ENCODE measurements around the gene KNSTRN.

KNSTRN gene

DNA sequence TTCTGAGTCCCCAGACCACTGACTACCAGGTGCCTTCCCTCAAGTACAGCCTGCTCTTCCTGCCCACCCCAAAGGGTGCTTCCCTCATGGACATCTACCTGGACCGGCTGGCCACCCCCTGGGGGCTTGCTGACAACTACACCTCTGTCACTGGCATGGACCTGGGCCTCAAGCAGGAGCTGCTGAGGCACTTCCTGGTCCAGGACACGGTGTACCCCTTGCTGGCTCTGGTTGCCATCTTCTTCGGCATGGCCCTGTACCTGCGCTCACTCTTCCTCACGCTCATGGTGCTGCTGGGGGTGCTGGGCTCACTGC lies 15.2 kb upstream of the KNSTRN start:
- DNase-seq, result no peak

DNA sequence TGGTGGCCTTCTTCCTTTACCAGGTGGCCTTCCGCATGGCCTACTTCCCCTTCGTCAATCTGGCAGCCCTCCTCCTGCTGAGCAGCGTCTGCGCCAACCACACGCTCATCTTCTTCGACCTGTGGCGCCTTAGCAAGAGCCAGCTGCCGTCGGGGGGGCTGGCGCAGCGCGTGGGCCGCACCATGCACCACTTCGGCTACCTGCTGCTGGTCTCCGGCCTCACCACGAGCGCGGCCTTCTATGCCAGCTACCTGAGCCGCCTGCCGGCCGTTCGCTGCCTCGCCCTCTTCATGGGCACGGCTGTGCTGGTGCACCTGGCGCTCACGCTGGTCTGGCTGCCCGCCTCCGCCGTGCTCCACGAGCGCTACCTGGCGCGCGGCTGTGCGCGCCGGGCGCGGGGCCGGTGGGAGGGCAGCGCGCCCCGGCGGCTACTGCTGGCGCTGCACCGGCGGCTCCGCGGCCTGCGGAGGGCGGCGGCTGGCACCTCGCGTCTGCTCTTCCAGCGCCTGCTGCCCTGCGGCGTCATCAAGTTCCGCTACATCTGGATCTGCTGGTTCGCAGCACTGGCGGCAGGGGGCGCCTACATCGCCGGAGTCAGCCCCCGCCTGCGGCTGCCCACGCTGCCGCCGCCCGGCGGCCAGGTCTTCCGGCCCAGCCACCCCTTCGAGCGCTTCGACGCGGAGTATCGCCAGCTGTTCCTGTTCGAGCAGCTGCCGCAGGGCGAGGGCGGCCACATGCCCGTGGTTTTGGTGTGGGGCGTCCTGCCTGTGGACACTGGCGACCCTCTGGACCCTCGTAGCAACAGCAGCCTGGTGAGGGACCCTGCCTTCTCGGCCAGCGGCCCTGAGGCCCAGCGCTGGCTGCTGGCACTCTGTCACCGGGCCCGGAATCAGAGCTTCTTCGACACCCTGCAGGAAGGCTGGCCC lies 14.6 kb upstream of the KNSTRN start:
- DNase-seq, result peak; percentile 79

- DNase-seq, result no peak
Measured at GRCh38 chr15:40368719-40369473, 13.6 kb upstream of the KNSTRN start.

- DNase-seq, result no peak
Measured at GRCh38 chr15:40369474-40369869, 13.0 kb upstream of the KNSTRN start.

DNA sequence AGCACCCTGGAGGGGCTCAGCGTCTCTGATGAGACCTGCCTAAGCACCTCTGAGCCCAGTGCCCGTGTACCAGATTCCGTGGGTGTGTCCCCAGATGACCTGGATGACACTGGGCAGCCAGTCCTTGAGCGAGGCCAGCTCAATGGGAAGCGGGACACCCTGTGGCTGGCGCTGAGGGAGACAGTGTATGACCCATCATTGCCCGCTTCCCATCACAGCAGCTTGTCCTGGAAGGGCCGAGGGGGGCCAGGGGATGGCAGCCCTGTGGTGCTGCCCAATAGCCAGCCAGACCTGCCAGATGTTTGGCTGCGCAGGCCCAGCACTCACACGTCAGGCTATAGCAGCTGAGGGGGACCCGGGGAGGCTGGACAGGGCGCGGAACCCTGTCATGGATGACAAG lies 12.6 kb upstream of the KNSTRN start:
- DNase-seq, result no peak

GRCh38 chr15:40372981-40373380 lies 9.5 kb upstream of the KNSTRN start:
- no peak for DNase-seq

GRCh38 chr15:40377606-40378005 lies 4.9 kb upstream of the KNSTRN start:
- DNase-seq, result no peak

DNA sequence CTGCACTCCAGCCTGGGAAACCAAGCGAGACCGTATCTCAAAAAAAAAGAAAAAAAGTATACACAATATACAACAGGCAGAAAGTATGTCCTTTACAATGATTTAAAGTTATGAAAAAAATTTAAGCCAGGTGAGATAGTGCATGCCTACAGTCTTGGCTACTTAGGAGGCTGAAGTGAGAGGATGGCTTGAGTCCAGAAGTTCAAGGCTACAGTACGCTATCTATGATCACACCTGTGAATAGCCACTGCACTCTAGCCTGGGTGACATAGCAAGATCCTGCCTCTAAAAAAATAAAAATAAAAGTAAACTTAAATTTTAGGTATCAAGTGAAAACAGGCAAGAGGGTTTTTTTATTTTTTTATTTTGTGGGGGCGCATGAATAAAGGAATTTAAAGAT lies 3.1 kb upstream of the KNSTRN start:
- no peak for DNase-seq

GRCh38 chr15:40379853-40380252 lies 2.7 kb upstream of the KNSTRN start:
- peak; percentile 68 for DNase-seq

- no peak for DNase-seq
Measured at GRCh38 chr15:40380636-40381035, 1.9 kb upstream of the KNSTRN start.

GRCh38 chr15:40381818-40382529 lies 547 bp upstream of the KNSTRN start:
- DNase-seq, result no peak

DNA sequence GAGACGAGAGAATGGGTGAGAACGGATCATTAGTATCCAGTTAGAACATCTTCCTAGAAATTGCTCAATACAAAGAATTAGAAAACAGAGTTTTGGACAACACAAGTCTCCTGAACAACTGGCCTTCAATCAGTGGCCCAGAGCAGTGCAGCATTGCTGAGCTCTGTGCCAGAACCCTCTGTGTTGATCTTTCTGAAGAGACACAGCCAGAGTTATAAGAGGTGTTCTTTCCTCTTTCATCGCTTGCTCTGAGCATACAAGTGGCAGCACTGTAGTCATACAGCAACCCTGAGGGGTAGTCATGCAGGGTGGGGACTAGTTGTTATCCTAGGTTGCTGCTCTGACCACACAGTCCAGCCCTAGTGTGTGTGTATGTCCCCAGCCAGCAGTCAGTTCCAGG lies 4.0 kb downstream of the KNSTRN start:
- no peak for DNase-seq

DNA sequence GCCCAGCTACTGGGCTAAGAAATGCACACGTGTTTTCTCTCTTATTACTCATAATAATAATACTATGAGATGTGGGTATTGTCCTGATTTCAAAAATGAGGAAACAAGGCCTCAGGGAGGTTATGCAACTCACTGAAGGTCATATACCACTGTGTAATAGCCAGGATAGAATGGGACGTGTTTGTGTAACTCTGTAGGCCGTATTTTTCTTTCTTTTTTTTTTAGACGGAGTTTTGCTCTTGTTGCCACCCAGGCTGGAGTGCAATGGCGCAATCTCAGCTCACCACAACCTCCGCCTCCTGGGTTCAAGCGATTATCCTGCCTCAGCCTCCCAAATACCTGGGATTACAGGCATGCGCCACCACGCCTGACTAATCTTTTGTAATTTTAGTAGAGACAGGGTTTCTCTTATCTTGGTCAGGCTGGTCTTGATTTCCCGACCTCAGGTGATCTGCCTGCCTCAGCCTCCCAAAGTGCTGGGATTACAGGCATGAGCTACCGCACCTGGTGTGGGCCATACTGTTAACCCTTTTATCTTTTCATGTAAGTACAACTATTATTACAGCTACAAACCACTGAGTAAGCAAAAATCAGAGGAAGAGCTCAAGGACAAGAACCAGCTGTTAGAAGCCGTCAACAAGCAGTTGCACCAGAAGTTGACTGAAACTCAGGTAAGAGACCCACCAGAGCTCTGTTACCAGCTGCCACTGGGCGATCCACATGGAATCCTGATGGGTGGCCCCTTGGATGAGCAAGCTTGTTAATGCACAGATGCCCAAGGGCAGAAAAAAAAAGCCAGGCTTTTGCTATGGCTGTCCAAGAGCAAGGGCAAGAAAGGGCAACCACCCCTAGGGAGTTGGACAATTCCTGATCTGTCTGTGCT lies 6.7 kb downstream of the KNSTRN start:
- DNase-seq, result no peak

DNA sequence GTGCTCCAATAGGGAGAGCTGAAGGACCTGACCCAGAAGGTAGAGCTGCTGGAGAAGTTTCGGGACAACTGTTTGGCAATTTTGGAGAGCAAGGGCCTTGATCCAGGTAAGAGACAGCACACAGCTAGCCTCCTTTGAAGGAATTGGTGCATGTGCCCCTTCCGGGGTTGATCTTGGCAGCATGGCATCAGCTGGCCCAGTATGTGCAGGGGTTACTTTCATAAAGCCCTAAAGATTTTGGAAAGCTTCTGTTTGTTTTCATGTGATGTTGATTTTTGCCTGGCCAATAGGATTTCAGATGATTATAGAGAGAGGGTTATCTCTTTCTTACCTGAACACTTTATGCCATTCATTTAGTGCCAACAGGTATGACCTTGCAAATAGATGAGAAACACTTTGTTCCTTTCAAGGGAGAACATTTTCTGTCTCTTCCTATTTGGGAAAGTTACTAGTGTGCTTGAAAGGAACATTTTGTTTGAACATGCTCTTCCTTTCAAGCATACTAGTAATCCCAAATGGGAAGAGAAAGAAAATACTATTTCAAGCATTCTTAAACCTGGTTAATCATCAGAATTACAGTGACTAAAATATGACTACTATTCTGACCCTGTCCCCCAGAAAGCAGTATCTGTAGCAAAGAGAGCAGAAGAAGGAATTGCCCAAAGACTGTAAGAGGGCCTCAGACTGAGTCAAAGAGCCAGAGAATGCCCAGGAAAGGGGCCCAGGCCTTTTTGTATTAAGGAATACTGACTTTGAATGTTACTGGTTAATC lies 7.5 kb downstream of the KNSTRN start:
- no peak for DNase-seq

DNA sequence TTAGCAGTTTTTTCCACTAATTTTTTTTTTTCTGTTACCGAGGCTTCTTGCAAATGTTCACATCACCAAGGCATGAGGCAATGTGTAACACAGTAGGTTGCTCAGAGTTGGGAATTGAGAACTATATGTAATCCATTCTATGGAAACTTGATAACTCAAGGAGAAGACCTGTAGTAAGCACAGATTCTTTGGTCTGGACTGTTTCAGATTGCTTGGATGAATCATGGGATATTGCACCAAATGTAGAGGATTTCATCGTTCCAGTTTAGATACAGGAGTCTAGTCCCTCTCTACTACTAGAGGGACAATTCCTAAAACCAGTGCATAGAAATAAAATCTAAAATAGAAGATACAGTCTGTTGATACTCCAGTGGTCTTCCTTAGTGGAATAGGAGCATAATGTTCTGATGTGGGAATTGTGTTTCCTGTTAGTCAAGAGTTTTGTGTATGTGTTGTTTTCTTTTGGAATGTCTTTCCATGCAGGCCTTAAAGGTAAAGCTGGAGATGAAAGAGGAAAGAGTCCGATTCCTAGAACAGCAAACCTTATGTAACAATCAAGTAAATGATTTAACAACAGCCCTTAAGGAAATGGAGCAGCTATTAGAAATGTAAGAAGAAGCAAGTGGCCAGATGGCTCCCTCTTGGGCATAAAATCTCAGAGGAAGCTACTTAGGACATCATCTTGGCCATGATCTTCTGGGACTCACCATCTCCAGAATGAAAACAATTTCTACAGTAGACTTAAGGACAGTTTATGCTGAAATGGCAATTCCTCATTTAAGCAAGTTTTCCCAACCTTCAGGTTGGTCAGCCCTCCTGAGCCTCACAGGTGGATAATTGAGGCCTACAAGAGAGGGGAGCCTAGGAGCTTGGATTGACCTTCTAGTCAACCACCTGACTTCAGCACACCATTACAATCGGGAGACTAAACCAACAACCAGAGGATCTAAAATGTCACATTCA lies 10.7 kb downstream of the KNSTRN start:
- no peak for DNase-seq

GRCh38 chr15:40397688-40398412 lies 15.3 kb downstream of the KNSTRN start:
- DNase-seq, result no peak

DNA sequence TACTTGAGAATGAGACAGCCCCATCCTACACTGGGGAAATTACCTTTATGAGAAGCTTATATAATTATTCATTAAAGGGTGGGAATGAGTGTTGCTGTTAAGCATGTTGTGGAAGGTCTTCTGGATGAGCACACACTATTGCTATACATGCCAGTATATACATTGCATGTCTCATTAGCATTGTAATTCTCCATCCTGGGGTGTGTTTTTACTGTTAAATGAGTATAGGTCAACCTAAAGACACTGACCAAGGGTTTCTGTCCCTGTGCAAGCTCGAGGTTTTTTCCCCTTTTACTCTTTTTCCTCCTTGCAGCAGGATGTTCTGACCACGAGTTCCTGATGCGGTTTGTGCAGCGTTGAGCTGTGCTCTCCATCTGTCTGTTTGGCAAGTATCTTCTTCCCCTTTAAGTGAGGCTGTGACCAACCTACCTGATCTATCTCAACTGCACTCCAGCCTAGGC lies 15.9 kb downstream of the KNSTRN start:
- no peak for DNase-seq

- no peak for DNase-seq
Measured at GRCh38 chr15:40399370-40399769, 16.8 kb downstream of the KNSTRN start.

DNA sequence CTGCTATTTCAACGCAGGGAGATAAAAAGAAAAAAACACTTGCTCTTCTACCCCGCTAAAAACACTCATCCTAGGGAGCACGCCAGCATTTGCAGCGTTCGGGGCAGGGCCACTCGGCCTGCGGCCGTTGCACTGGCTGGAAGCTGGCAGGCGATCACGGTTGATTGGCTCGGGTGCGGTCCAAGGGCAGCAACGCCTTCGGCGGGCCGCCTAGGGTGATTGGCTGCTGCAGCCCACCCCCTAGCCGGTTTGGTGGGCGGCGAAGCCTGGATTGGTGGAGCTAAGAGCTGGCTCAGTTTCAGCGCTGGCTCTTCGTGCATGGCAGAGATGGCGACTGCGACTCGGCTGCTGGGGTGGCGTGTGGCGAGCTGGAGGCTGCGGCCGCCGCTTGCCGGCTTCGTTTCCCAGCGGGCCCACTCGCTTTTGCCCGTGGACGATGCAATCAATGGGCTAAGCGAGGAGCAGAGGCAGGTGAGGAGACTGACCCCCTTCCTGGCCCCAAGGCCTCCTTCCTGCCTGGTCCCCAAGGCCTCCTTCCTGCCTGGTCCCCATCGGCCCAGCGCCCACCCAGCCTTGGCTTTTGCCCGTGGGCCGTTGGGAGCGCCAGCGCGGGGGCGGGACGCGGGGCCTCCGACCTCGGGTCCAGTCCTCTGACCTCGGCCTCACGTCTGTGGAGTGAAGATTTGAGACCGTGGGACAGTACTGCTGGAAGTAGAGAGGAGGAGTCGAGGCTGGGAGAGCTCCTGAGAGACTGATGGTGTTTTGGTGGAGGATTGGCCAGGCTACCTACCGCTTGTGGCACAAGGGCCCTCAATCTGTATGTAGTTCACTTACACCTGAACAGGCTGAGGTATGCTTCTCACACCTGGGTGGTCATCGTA lies 23.2 kb downstream of the KNSTRN start, which contains the start of gene IVD:
Gene IVD (plus strand): TSS at position 295 of the 881 bp plus-strand sequence. CDS start 33 bp downstream, at position 328.
- peak; percentile 89 for DNase-seq
